B cell (primary cell): ENCODE data around the gene SLC18A2. TPM values are rescaled to one million over a fixed set of nuclear protein-coding genes. Genes with fewer than 3 reads are reported as not detected.

Experiments used
- ATAC-seq: fragments of 200-7000 bp; cut with Tn5 transposase; one replicate; pipeline ENCODE4 v1.10.0; 2021; ENCODE audit warnings: low read depth, mild to moderate bottlenecking, moderate number of reproducible peaks, moderate library complexity
- CTCF ChIA-PET: fragments of 350-600 bp; sonication (Branson Sonifier 250); formaldehyde crosslinking; loops from one replicate; lab custom pipeline; 2021; ENCODE audit warnings: antibody characterized with exemption, inconsistent platforms; lab: Charles Lee
- POLR2A ChIA-PET: fragments of 350-600 bp; sonication (Branson Sonifier 250); formaldehyde crosslinking; loops from one replicate; lab custom pipeline; 2021; ENCODE audit warnings: antibody characterized with exemption; lab: Charles Lee
- DNase-seq: peaks from one replicate; pipeline ENCODE4 v3.0.0; 2013
- H2AFZ ChIP-seq: 2 replicates; pipeline ENCODE4 v1.6.1; 2012; ENCODE audit warnings: mild to moderate bottlenecking, low read depth, low read length; ENCODE audit not compliant: insufficient read depth, poor library complexity, severe bottlenecking
- H3K27ac ChIP-seq, 2 donors: 1 replicate in 1 of 2; 2 replicates in 1 of 2; pipeline ENCODE4 v1.5.1; 2012 to 2013; ENCODE audit warnings: low read length in 2 of 2, mild to moderate bottlenecking in 2 of 2, moderate library complexity in 1 of 2
- H3K27me3 ChIP-seq, 4 experiments: fragments of 200-600 bp in 1 of 4; sonication (generic) in 1 of 4; replicated peaks in 1 of 4; 1 replicate in 2 of 4; 2 replicates in 2 of 4; pipeline versions ENCODE4 v1.6.1 to v1.7.0; 2013 to 2016; ENCODE audit warnings: low read length in 3 of 4, mild to moderate bottlenecking in 2 of 4, mixed read lengths in 1 of 4, moderate library complexity in 1 of 4; ENCODE audit not compliant: insufficient read depth in 4 of 4, control insufficient read depth in 3 of 4; ENCODE audit errors: control extremely low read depth in 1 of 4
- H3K36me3 ChIP-seq, 2 experiments: replicated peaks in 1 of 2; 1 replicate in 1 of 2; 2 replicates in 1 of 2; pipeline versions ENCODE4 v1.6.1 to v1.7.1; 2013; ENCODE audit warnings: low read length in 1 of 2; ENCODE audit not compliant: insufficient read depth in 2 of 2, control insufficient read depth in 1 of 2; ENCODE audit errors: control extremely low read depth in 1 of 2, extremely low read depth in 1 of 2
- H3K4me1 ChIP-seq, 2 donors: fragments of 200-600 bp in 1 of 2; sonication (generic) in 1 of 2; 1 replicate in 1 of 2; 2 replicates in 1 of 2; pipeline versions ENCODE4 v1.5.1 to v1.6.1; 2013 to 2017; ENCODE audit warnings: low read length in 2 of 2; ENCODE audit not compliant: control insufficient read depth in 2 of 2, insufficient read depth in 2 of 2
- H3K4me2 ChIP-seq: replicated peaks from 2 replicates; pipeline ENCODE3; 2012; ENCODE audit warnings: mild to moderate bottlenecking, low read depth, low read length; ENCODE audit not compliant: poor library complexity, severe bottlenecking
- H3K4me3 ChIP-seq, 5 experiments: fragments of 200-600 bp in 1 of 5; sonication (generic) in 1 of 5; 1 replicate in 3 of 5; 2 replicates in 2 of 5; pipeline versions ENCODE4 v1.5.1 to v1.7.0; 2011 to 2016; ENCODE audit warnings: low read length in 4 of 5, mild to moderate bottlenecking in 4 of 5, low read depth in 2 of 5, control low read depth in 1 of 5, moderate library complexity in 1 of 5; ENCODE audit not compliant: insufficient read depth in 1 of 5; ENCODE audit errors: control extremely low read depth in 1 of 5, extremely low read depth in 1 of 5
- H3K79me2 ChIP-seq: fragments of 200-600 bp; sonication (generic); one replicate; pipeline ENCODE4 v1.6.0; 2016; ENCODE audit warnings: low read length; ENCODE audit not compliant: control insufficient read depth, insufficient read depth
- H3K9ac ChIP-seq: fragments of 200-600 bp; sonication (generic); 2 replicates; pipeline ENCODE4 v1.6.1; 2017; ENCODE audit warnings: mild to moderate bottlenecking, low read length, moderate library complexity
- H3K9me3 ChIP-seq, 3 donors: one replicate each; pipeline versions ENCODE4 v1.6.1 to v1.7.1; 2013; ENCODE audit warnings: low read length in 2 of 3; ENCODE audit not compliant: control insufficient read depth in 2 of 3, insufficient read depth in 1 of 3; ENCODE audit errors: control extremely low read depth in 1 of 3
- H4K20me1 ChIP-seq: 2 replicates; pipeline ENCODE4 v1.6.0; 2012; ENCODE audit warnings: mild to moderate bottlenecking, low read length; ENCODE audit not compliant: insufficient read depth, control insufficient read depth, poor library complexity, severe bottlenecking
- H3K27ac Mint-ChIP-seq: one replicate; pipeline ENCODE4 v1.8.0; 2021; ENCODE audit warnings: mixed read lengths
- H3K27me3 Mint-ChIP-seq: one replicate; pipeline ENCODE4 v1.8.0; 2021; ENCODE audit warnings: mixed read lengths
- H3K4me1 Mint-ChIP-seq: one replicate; pipeline ENCODE4 v1.8.0; 2021; ENCODE audit warnings: mixed read lengths
- H3K4me3 Mint-ChIP-seq: one replicate; pipeline ENCODE4 v1.8.0; 2021; ENCODE audit warnings: mixed read lengths
- H3K9me3 Mint-ChIP-seq: one replicate; pipeline ENCODE4 v1.8.0; 2022; ENCODE audit warnings: mixed read lengths; ENCODE audit not compliant: insufficient read depth
- CTCF ChIP-seq: fragments of 200-600 bp; IDR thresholded peaks from one replicate; pipeline ENCODE4 v1.8.0; 2022; ENCODE audit warnings: antibody characterized with exemption, mild to moderate bottlenecking
- EZH2 ChIP-seq: IDR thresholded peaks from 2 replicates; pipeline ENCODE4 v1.6.1; 2012; ENCODE audit warnings: borderline replicate concordance, low read depth, mild to moderate bottlenecking, moderate library complexity, low read length; ENCODE audit not compliant: insufficient read depth, poor library complexity, severe bottlenecking
- WGBS: methylation state at CpG from one replicate; pipeline ENCODE4 v1.1.5; 2013; ENCODE audit warnings: missing lambda C conversion rate; ENCODE audit not compliant: insufficient coverage; 5-methylcytosine and 5-hydroxymethylcytosine counted together
- intact Hi-C: fragments of 100-400 bp; cut with micrococcal nuclease; formaldehyde crosslinking; loops from one replicate; pipeline ENCODE4 v1.10.0; 2022
- polyA plus RNA-seq: library from polyadenylated mRNA; depleted of rRNA; stranded (reverse); fragments of >200 nt; gene quantifications from 2 replicates; pipeline ENCODE4 v1.2.3, GENCODE V29; 2012
- total RNA-seq, 2 donors: library from RNA; stranded (reverse); fragments of 120-200 nt in 1 of 2; gene quantifications; 1 replicate in 1 of 2; 2 replicates in 1 of 2; pipeline versions ENCODE4 v1.2.3 to v1.2.4, GENCODE V29; 2013 to 2022

Gene SLC18A2
- total and polyA plus RNA-seq, 2 donors (not counting 1 experiment from before 2014, with no cell fraction given) = not detected

DNA sequence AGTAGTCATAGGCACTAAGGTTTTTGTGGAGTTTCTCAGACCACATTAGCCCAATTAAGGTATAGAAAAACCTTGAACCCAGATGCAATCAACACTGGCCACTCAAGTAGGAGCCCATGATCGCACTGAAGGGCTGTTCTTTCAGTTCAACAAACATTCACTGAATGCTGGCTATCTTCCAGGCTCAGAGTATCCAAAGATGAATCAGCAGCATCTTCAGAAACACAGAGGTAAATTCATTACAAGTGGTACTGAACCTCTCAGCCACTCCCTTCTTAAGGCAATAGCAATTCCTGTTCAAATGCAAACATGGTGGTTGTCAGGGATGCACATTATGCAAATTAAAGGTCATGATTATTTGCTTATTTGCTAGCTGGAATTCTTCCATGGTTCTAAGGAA lies 26.5 kb upstream of the SLC18A2 start:
- no peak overlapping the region for H3K9ac ChIP-seq
- CTCF ChIA-PET = interaction anchor here (4.7 kb wide), 1 partner anchor 105 kb away, joined by 69 read pairs; no protein-coding TSS in a partner anchor
- H3K4me1 Mint-ChIP-seq = peaks cover 14% of the 10 kb centered on the region
- POLR2A ChIA-PET = no interaction called here
- H3K4me1 ChIP-seq = peaks cover 14 to 15% of the 10 kb centered on the region in 2 donors
- H2AFZ ChIP-seq = no peak overlapping the region
- WGBS = no CpG with 5 or more reads among the region's 1 CpG
- peaks cover 8% of the 10 kb centered on the region for H3K9me3 Mint-ChIP-seq
- H3K4me3 Mint-ChIP-seq = no peak overlapping the region
- intact Hi-C loops = no loop called here
- no peak for DNase-seq
- no peak overlapping the region for H3K27ac ChIP-seq
- no peak for ATAC-seq
- no peak overlapping the region for H3K4me3 ChIP-seq
- peaks cover 47% of the 10 kb centered on the region for H3K27me3 Mint-ChIP-seq
- no peaks in the 10 kb centered on the region for H3K79me2 ChIP-seq
- no peaks in the 10 kb centered on the region for H3K36me3 ChIP-seq
- H3K27me3 ChIP-seq = peaks cover 0 to 25% (median 9%) of the 10 kb centered on the region in 4 experiments
- no peak overlapping the region for H3K27ac Mint-ChIP-seq
- TF ChIP-seq CTCF (no peak), EZH2 (no peak)
- H3K4me2 ChIP-seq = no peak overlapping the region
- H3K9me3 ChIP-seq = peaks cover 0 to 9% (median 3%) of the 10 kb centered on the region in 3 donors
- no peaks in the 10 kb centered on the region for H4K20me1 ChIP-seq

DNA sequence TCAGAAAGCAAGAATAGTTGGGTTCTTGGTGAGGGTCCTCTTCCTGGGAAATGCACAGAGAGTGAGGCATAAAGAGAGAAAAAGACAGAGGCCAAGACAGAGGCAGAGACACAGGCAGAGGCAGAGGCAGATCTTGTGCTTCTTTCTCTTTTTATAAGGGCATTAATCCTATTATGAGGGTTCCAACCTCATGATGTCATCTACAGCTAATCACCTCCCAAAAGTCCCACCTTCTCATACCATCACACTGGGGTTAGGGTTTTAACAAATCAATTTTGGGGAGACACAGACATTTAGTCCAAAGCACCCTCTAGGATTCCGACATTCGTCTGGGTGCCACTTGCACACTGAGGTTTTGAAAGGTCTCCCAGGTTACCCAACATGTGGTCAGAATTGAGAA lies 25.8 kb upstream of the SLC18A2 start:
- TF ChIP-seq EZH2 = no peak
- no peak for TF ChIP-seq CTCF
- 96% methylated on average over 2 of the region's 2 CpGs for WGBS
- no peak overlapping the region for H3K27ac ChIP-seq
- Mint-ChIP-seq H3K27ac (no peak overlapping the region), H3K9me3 (peaks cover 8% of the 10 kb centered on the region), H3K4me3 (no peak overlapping the region), H3K4me1 (peaks cover 14% of the 10 kb centered on the region), H3K27me3 (peaks cover 43% of the 10 kb centered on the region)
- POLR2A ChIA-PET = no interaction called here
- intact Hi-C loops = loop anchor here (5.0 kb wide), 1 partner anchor 162 kb away; the partner anchor contains the start of gene PDZD8
- no peaks in the 10 kb centered on the region for H3K79me2 ChIP-seq
- H3K27me3 ChIP-seq = peaks cover 0 to 25% (median 9%) of the 10 kb centered on the region in 4 experiments
- H4K20me1 ChIP-seq = no peaks in the 10 kb centered on the region
- H3K9me3 ChIP-seq = peaks cover 0 to 9% (median 3%) of the 10 kb centered on the region in 3 donors
- H3K4me3 ChIP-seq = no peak overlapping the region
- no peak overlapping the region for H3K9ac ChIP-seq
- no peak for ATAC-seq
- H3K36me3 ChIP-seq = no peaks in the 10 kb centered on the region
- H2AFZ ChIP-seq = no peak overlapping the region
- H3K4me2 ChIP-seq = no peak overlapping the region
- CTCF ChIA-PET = interaction anchor here (0.6 to 4.7 kb wide), 4 partner anchors 32 to 1026 kb away, joined by 3 to 69 read pairs (median 22); no protein-coding TSS in a partner anchor
- no peak for DNase-seq
- H3K4me1 ChIP-seq = peaks cover 14 to 15% of the 10 kb centered on the region in 2 donors
